Measurements from ENCODE around the gene EFCAB8.
"Not testable (repeated sequence)": the region's sequence is repeated elsewhere in the genome, so short reads cannot be mapped to it uniquely, and the experiment has no call there.

The EFCAB8 gene

GRCh38 chr20:32962053-32962452 is 103.3 kb downstream of the EFCAB8 start:
- Histone ChIP-seq H3K4me1 (ENCODE audit: insufficient read depth, low read length) (no peaks in the 10 kb centered on the region), H3K27me3 (ENCODE audit: control insufficient read depth in 1 of 2, insufficient read depth in 2 of 2, low read length in 2 of 2) (no peaks in the 10 kb centered on the region), H3K9ac (ENCODE audit: low read length) (no peak overlapping the region), H3K9me3 (ENCODE audit: low read length) (no peaks in the 10 kb centered on the region), H3K27ac (ENCODE audit: low read depth, low read length) (no peak overlapping the region), H3K36me3 (ENCODE audit: insufficient read depth, low read length) (no peaks in the 10 kb centered on the region), H3K4me3 (ENCODE audit: low read depth in 1 of 2, low read length in 2 of 2) (no peak overlapping the region)

DNA sequence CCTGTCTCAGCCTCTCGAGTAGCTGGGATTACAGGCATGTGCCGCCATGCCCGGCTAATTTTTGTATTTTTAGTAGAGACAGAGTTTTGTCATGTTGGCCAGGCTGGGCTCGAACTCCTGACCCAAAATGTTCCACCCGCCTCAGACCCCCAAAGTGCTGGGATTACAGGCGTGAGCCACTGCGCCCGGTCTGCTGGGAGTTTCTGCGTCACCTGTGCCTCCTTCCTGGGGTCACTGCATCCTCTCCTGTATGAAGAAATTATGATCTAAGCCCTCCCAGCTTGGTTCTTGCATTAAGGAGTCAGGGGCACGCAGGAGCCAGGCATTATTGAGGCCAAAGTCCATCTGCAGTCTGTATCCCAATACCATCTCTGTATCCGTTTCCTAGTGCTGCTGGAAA is 103.9 kb downstream of the EFCAB8 start:
- H3K9ac ChIP-seq (ENCODE audit: low read length); H3K27ac ChIP-seq (ENCODE audit: low read depth, low read length); H3K36me3 ChIP-seq (ENCODE audit: insufficient read depth, low read length); H3K27me3 ChIP-seq (ENCODE audit: control insufficient read depth in 1 of 2, insufficient read depth in 2 of 2, low read length in 2 of 2); H3K4me1 ChIP-seq (ENCODE audit: insufficient read depth, low read length); H3K4me3 ChIP-seq (ENCODE audit: low read depth in 1 of 2, low read length in 2 of 2); H3K9me3 ChIP-seq (ENCODE audit: low read length): not testable (repeated sequence)

DNA sequence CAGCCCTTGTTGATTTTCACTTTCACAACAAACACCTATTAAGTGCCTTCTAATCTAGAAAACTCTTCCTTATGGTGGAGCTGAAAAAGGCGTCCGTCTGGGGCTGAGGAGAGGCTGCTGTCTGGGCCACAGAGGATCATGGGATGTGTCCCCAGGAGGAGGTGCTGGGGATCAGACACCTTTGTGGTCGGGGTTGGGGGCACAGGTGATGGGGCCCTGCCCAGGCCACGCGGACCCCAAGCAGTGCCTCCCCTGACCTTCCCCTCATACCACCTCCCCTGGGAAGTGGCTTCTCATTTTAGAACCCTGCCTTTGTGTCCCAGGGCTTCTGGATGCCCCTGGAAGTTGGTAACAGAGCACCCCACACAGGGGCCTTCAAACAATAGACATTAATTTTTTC is 104.5 kb downstream of the EFCAB8 start:
- Histone ChIP-seq H3K9ac (ENCODE audit: low read length) (no peak overlapping the region), H3K4me1 (ENCODE audit: insufficient read depth, low read length) (no peaks in the 10 kb centered on the region), H3K9me3 (ENCODE audit: low read length) (no peaks in the 10 kb centered on the region), H3K27me3 (ENCODE audit: control insufficient read depth in 1 of 2, insufficient read depth in 2 of 2, low read length in 2 of 2) (no peaks in the 10 kb centered on the region), H3K36me3 (ENCODE audit: insufficient read depth, low read length) (no peaks in the 10 kb centered on the region), H3K27ac (ENCODE audit: low read depth, low read length) (no peak overlapping the region), H3K4me3 (ENCODE audit: low read depth in 1 of 2, low read length in 2 of 2) (no peak overlapping the region)

DNA sequence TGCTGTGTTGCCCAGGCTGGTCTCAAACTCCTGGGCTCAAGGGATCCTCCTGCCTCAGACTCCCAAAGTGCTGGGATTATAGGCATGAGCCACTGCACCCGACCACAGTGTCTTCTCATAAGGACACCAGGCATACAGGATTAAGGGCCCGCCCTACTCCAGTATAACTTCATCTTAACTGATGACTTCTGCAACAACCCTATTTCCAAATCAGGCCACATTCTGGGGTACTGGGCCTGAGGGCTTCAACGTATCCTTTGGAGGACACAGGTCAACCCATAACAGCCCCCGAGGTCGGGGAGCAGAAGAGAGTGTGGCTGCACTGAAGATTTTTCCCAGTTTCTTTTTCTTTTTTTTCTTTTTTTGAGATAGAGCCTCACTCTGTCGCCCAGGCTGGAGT is 105.9 kb downstream of the EFCAB8 start:
- Histone ChIP-seq H3K27ac (ENCODE audit: low read depth, low read length) (no peak overlapping the region), H3K4me1 (ENCODE audit: insufficient read depth, low read length) (no peaks in the 10 kb centered on the region), H3K9ac (ENCODE audit: low read length) (no peak overlapping the region), H3K9me3 (ENCODE audit: low read length) (no peaks in the 10 kb centered on the region), H3K27me3 (ENCODE audit: control insufficient read depth in 1 of 2, insufficient read depth in 2 of 2, low read length in 2 of 2) (no peaks in the 10 kb centered on the region), H3K36me3 (ENCODE audit: insufficient read depth, low read length) (no peaks in the 10 kb centered on the region), H3K4me3 (ENCODE audit: low read depth in 1 of 2, low read length in 2 of 2) (no peak overlapping the region)

DNA sequence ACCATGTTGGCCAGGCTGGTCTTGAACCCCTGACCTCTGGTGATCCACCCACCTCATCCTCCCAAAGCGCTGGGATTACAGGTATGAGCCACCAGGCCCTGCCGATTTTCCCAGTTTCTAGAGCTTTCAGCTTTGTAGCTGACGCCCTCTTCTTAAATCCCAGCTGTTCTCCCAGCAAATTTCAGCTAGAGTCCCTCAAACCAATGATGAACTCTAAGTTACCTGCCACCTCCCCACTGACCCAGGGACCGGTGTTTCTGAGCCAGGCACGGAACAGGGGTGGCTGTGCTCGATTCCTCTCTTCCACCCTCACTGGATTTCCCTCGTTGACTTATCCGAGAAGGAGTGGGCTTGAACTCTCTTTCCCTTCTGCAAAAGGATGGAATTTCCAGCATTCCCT is 106.4 kb downstream of the EFCAB8 start:
- Histone ChIP-seq H3K27ac (ENCODE audit: low read depth, low read length) (no peak overlapping the region), H3K4me1 (ENCODE audit: insufficient read depth, low read length) (no peaks in the 10 kb centered on the region), H3K4me3 (ENCODE audit: low read depth in 1 of 2, low read length in 2 of 2) (no peak overlapping the region), H3K9ac (ENCODE audit: low read length) (no peak overlapping the region), H3K9me3 (ENCODE audit: low read length) (no peaks in the 10 kb centered on the region), H3K36me3 (ENCODE audit: insufficient read depth, low read length) (no peaks in the 10 kb centered on the region), H3K27me3 (ENCODE audit: control insufficient read depth in 1 of 2, insufficient read depth in 2 of 2, low read length in 2 of 2) (no peaks in the 10 kb centered on the region)

- Histone ChIP-seq H3K4me1 (ENCODE audit: insufficient read depth, low read length) (no peaks in the 10 kb centered on the region), H3K9ac (ENCODE audit: low read length) (no peak overlapping the region), H3K27ac (ENCODE audit: low read depth, low read length) (no peak overlapping the region), H3K36me3 (ENCODE audit: insufficient read depth, low read length) (no peaks in the 10 kb centered on the region), H3K27me3 (ENCODE audit: control insufficient read depth in 1 of 2, insufficient read depth in 2 of 2, low read length in 2 of 2) (no peaks in the 10 kb centered on the region), H3K9me3 (ENCODE audit: low read length) (no peaks in the 10 kb centered on the region), H3K4me3 (ENCODE audit: low read depth in 1 of 2, low read length in 2 of 2) (no peak overlapping the region)
These were observed 107.1 kb downstream of the EFCAB8 start for GRCh38 chr20:32965581-32966373.

GRCh38 chr20:32966382-32966781 is 107.7 kb downstream of the EFCAB8 start:
- Histone ChIP-seq H3K4me3 (ENCODE audit: low read depth in 1 of 2, low read length in 2 of 2) (no peak overlapping the region), H3K4me1 (ENCODE audit: insufficient read depth, low read length) (no peaks in the 10 kb centered on the region), H3K27ac (ENCODE audit: low read depth, low read length) (no peak overlapping the region), H3K9ac (ENCODE audit: low read length) (no peak overlapping the region), H3K36me3 (ENCODE audit: insufficient read depth, low read length) (no peaks in the 10 kb centered on the region), H3K9me3 (ENCODE audit: low read length) (no peaks in the 10 kb centered on the region), H3K27me3 (ENCODE audit: control insufficient read depth in 1 of 2, insufficient read depth in 2 of 2, low read length in 2 of 2) (no peaks in the 10 kb centered on the region)

DNA sequence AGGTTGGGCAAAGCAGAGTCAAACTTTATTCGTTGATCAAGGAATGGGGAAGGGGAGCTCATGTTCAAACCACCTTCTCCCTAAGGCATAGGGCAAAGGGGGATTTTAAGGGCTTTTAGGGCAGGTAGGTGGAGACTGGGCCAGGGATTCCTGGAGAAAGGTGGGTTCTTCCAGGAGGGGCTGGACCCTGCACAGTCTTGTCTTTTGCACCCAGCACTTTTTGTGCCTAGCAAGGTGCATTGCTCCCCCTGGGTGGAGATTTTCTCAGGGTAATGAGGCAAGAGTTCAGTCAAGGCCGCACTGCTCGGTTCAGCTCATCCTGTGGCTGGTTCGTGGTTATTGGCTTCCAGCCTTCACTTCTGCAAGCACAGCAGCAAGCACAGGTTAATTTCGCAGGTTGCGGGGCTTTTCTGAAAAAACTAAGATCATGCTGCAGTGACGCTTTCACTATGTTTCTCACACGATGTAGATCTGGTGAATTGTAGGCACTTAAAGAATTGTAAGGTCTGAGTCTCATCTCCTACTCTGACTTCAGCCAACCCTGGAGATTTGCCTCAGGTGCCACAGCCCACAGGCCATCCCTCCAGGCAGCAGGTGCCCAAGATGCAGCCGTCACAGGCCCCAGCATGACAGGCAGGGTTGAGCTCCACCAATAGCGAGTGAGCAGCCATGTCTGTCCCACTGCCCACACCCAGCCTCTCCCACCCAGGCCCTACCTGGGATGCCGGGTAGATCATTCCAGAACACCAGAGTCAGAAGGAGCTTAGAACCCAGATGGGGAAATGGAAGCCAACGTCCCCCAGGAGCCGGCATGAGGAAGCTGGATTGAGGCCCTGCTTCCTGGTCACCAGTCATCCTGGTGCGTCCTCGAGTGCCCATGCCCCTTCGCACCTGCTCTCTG is 108.4 kb downstream of the EFCAB8 start:
- Histone ChIP-seq H3K4me1 (ENCODE audit: insufficient read depth, low read length) (no peaks in the 10 kb centered on the region), H3K4me3 (ENCODE audit: low read depth in 1 of 2, low read length in 2 of 2) (no peak overlapping the region), H3K36me3 (ENCODE audit: insufficient read depth, low read length) (no peaks in the 10 kb centered on the region), H3K9me3 (ENCODE audit: low read length) (no peaks in the 10 kb centered on the region), H3K9ac (ENCODE audit: low read length) (no peak overlapping the region), H3K27ac (ENCODE audit: low read depth, low read length) (no peak overlapping the region), H3K27me3 (ENCODE audit: control insufficient read depth in 1 of 2, insufficient read depth in 2 of 2, low read length in 2 of 2) (no peaks in the 10 kb centered on the region)

- H3K27ac ChIP-seq (ENCODE audit: low read depth, low read length): no peak overlapping the region
These were observed 109.3 kb downstream of the EFCAB8 start for GRCh38 chr20:32967961-32968457.

GRCh38 chr20:32968478-32969241 is 109.9 kb downstream of the EFCAB8 start:
- Histone ChIP-seq H3K27ac (ENCODE audit: low read depth, low read length) (no peak overlapping the region), H3K9me3 (ENCODE audit: low read length) (no peaks in the 10 kb centered on the region), H3K9ac (ENCODE audit: low read length) (no peak overlapping the region), H3K27me3 (ENCODE audit: control insufficient read depth in 1 of 2, insufficient read depth in 2 of 2, low read length in 2 of 2) (no peaks in the 10 kb centered on the region), H3K36me3 (ENCODE audit: insufficient read depth, low read length) (no peaks in the 10 kb centered on the region), H3K4me1 (ENCODE audit: insufficient read depth, low read length) (no peaks in the 10 kb centered on the region), H3K4me3 (ENCODE audit: low read depth in 1 of 2, low read length in 2 of 2) (no peak overlapping the region)

More at GRCh38 chr20:32967961-32968457, 109.3 kb downstream of the EFCAB8 start:
- H3K4me1 ChIP-seq (ENCODE audit: insufficient read depth, low read length): no peaks in the 10 kb centered on the region
- no peak overlapping the region for H3K9ac ChIP-seq (ENCODE audit: low read length)
- no peaks in the 10 kb centered on the region for H3K9me3 ChIP-seq (ENCODE audit: low read length)
- H3K27me3 ChIP-seq (ENCODE audit: control insufficient read depth in 1 of 2, insufficient read depth in 2 of 2, low read length in 2 of 2): no peaks in the 10 kb centered on the region
- no peaks in the 10 kb centered on the region for H3K36me3 ChIP-seq (ENCODE audit: insufficient read depth, low read length)
- H3K4me3 ChIP-seq (ENCODE audit: low read depth in 1 of 2, low read length in 2 of 2): no peak overlapping the region

All from muscle layer of colon (tissue), 2 donors.